ENCODE results near the gene LYG1.
"Not testable (repeated sequence)": the region's sequence is repeated elsewhere in the genome, so short reads cannot be mapped to it uniquely, and the experiment has no call there.

Gene LYG1

DNA sequence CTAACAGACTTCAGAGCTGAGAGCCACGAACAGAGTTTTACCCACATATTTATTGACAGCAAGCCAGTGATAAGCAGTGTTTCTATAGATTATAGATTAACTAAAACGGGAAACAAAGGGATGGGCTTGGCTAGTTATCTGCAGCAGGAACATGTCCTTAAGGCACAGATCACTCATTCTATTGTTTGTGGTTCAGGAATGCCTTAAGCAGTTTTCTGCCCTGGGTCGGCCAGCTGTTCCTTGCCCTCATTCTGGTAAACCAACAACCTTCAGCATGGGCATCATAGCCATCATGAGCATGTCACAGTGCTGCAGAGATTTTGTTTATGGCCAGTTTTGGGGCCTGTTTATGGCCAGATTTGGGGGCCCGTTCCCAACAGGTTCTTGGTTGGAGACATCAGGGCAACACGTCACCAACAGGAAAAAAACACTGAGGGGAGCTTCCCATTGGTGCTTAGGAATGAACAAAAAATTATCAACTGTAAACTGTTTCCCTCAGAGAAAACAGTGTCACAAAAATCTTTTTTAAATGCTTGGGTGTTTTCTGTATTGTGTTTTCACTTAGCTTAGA is 22.7 kb downstream of the LYG1 start:
- not testable (repeated sequence) for DNase-seq (ENCODE audit: low read depth in 2 of 2, low spot score in 1 of 2)

- DNase-seq (ENCODE audit: low read depth in 2 of 2, low spot score in 1 of 2): no peak
Observed at GRCh38 chr2:99275882-99276281, 25.1 kb downstream of the LYG1 start.

DNA sequence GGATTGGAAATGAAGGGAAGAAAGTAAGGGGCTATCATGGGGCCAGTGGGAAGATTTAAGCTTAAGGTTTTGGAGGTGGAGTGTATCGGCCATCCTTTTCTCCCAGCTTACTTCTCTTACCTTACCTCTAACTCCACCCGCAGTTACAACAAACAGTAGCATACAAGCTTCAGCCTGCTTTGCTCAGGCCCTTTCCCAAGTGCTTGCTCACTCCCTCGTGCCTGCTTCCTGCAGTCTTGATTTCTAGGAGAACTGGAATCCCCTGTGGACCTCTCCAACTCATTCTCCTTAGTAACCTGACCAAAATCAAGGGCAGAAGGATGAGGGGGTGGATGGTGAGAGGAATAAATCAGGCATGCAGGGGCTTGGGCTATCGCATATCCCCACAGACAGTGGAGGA is 39.8 kb downstream of the LYG1 start:
- no peak for DNase-seq (ENCODE audit: low read depth in 2 of 2, low spot score in 1 of 2)

DNA sequence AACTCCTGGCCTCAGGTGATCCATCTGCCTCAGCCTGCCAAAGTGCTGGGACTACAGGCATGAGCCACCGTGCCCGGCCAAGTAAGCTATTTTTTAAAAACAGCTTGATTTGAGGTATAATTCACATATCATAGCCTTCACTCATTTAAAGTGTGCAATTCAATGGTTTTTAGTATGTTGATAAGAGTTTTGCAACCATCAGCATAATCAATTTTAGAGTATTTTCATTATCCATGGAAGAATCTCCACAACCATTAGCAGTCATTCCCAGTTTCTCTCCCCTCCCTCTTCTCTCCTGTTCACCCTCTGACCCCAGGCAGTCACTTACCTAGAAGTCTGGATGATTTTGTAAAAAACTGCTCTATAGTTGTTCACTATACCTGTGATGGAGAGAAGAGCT is 40.8 kb downstream of the LYG1 start:
- no peak for DNase-seq (ENCODE audit: low read depth in 2 of 2, low spot score in 1 of 2)

- DNase-seq (ENCODE audit: low read depth in 2 of 2, low spot score in 1 of 2): no peak
Observed at GRCh38 chr2:99259465-99259864, 41.5 kb downstream of the LYG1 start.

GRCh38 chr2:99256677-99257076 is 44.3 kb downstream of the LYG1 start:
- DNase-seq (ENCODE audit: low read depth in 2 of 2, low spot score in 1 of 2): no peak

DNA sequence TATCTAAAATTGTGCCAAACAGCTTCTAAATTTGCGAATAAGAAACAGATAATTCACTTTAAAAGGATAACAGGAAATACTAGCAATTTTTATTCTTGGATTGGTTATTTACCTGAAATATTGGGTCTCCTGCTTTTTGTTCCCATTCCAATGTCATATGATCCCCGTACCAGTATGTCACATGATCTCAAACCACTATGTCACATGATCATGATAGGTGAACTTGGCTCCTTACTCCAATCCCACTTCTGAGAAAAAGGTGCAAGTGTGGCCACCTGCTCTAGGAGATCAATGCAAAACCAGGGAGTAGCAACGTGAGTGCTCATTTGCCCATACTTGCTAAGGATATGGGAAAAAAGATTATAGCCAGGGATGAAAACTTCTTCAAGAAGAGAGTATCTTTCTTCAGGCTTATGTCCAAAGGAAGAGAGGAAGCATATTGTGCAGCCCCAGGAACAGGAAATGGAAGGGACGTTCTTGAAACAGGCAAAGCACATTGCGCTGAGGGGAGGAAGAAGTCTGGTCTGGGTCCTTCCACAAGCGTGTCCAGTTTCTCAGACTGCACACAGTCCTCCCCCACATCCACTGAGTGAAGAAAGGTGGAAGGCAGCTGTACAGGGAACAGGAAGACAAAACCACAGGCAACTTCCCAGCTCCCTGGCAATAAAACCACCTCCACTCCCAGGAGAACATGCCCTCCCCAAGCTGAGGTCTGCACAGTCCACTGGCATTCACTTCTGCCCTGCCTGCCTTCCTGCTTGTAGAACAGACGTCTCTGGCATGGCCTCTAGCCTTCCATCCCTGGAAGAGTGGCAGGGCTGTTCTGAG is 45.3 kb downstream of the LYG1 start, which contains the start of gene LYG2:
LYG2 (minus strand) TSS at position 176 of the 828 bp plus-strand sequence. CDS start 1,406 bp downstream, outside the sequence.
- DNase-seq (ENCODE audit: low read depth in 2 of 2, low spot score in 1 of 2): no peak

DNA sequence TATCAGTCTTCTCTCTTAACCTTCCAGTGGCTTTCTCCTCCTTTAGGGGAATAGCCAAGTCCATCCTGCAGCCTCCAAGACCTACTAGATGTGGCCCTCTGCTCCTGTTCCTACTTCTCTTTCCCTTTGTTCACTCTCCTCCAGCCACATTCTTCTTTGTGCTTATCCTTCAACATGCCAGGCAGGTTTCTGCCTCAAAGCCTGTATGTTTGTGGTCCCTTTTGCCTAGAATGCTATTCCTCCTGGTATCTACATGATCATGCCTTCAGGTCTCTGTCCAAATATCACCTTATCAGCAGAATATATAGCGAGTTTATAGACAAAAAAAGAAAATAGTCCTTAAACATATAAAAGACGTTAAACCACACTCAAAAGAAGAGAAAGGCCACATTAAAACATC is 51.0 kb downstream of the LYG1 start:
- DNase-seq (ENCODE audit: low read depth in 2 of 2, low spot score in 1 of 2): no peak

- no peak for DNase-seq (ENCODE audit: low read depth in 2 of 2, low spot score in 1 of 2)
Observed at GRCh38 chr2:99242151-99242550, 58.8 kb downstream of the LYG1 start.

DNA sequence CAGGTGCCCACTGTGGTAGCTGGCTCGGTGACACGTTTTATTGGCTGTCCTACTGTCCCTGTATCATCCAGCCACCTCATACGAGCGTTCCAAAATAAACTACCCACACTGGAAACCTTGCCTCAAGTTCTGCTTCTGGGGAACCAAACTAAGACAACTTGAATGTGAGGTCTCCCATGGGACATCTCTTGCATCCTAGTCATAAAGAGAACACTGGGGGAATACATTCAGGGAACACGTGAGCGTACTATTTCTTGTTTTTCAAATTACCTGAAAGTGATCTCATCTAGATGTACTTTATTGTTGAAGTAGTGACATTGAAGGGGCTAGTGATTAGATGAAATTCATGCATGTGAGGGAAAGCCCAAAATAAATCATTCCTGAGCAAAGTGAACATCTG is 60.6 kb downstream of the LYG1 start:
- no peak for DNase-seq (ENCODE audit: low read depth in 2 of 2, low spot score in 1 of 2)

DNA sequence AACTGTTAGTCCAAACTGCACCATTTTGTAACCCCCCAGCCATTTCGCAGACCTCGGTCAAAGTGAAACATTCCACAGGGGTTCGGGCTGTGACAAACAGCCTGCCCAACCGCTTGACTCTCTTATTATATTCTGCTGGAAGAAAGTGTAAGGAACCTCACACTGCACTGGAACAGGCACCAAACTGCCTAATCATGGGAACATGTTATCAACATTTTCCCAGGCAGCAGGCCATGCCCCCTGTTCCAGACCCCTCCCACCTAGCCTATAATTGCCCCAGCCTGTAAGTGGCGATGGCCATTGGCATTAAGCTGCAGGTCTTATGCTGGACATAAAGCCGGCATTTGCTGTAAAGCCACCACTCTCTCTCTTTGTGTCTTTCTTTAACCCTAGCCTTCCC is 62.4 kb downstream of the LYG1 start:
- DNase-seq (ENCODE audit: low read depth in 2 of 2, low spot score in 1 of 2): no peak
